Activated CD4-positive, alpha-beta T cell treated with anti-CD3 and anti-CD28 coated beads for 36 hours (primary cell): ENCODE results near the gene SHISA5. TPM values are rescaled to one million over a fixed set of nuclear protein-coding genes. Genes with fewer than 3 reads are reported as not detected.
A peak's percentile ranks its signal among the peaks of the same experiment; 100 is the strongest.

ENCODE experiments used
- ATAC-seq: fragments of 200-7000 bp; cut with Tn5 transposase; one replicate; pipeline ENCODE4 v1.10.0; 2021; ENCODE audit warnings: mild to moderate bottlenecking, moderate library complexity
- CTCF ChIA-PET: fragments of 350-600 bp; sonication (Branson Sonifier 250); formaldehyde crosslinking; loops from one replicate; lab custom pipeline; 2021; ENCODE audit warnings: antibody characterized with exemption; lab: Charles Lee
- POLR2A ChIA-PET: fragments of 350-600 bp; sonication (Branson Sonifier 250); formaldehyde crosslinking; loops from one replicate; lab custom pipeline; 2021; ENCODE audit warnings: antibody characterized with exemption, inconsistent platforms; lab: Charles Lee
- DNase-seq: peaks from one replicate; pipeline ENCODE4 v3.0.0-alpha.2; 2020
- H3K27ac Mint-ChIP-seq: one replicate; pipeline ENCODE4 v1.8.0; 2021; ENCODE audit warnings: mixed read lengths
- H3K27me3 Mint-ChIP-seq: one replicate; pipeline ENCODE4 v1.8.0; 2021; ENCODE audit warnings: mixed read lengths
- H3K36me3 Mint-ChIP-seq: one replicate; pipeline ENCODE4 v1.8.0; 2021; ENCODE audit warnings: low read depth, mixed read lengths
- H3K4me1 Mint-ChIP-seq: one replicate; pipeline ENCODE4 v1.8.0; 2021; ENCODE audit warnings: mixed read lengths
- H3K4me3 Mint-ChIP-seq: one replicate; pipeline ENCODE4 v1.8.0; 2021; ENCODE audit warnings: mild to moderate bottlenecking, moderate library complexity, mixed read lengths
- H3K9me3 Mint-ChIP-seq: one replicate; pipeline ENCODE4 v1.8.0; 2021; ENCODE audit warnings: low read depth, mixed read lengths
- intact Hi-C, 2 experiments: fragments of 100-400 bp; cut with DNase I in 1 of 2; cut with micrococcal nuclease in 1 of 2; formaldehyde crosslinking; loops; one replicate each; pipeline versions ENCODE4 v1.14.2 to v1.15.1; 2022 to 2024; cut with DNase I, micrococcal nuclease
- total RNA-seq, 2 experiments: library from RNA; stranded (reverse); gene quantifications; one replicate each; pipeline ENCODE4 v1.2.3, GENCODE V29; 2021

The SHISA5 gene
- total RNA-seq, 2 experiments from 2014 or later: 52.9 to 68.8 TPM

GRCh38 chr3:48459773-48460516 is 44.0 kb downstream of the SHISA5 start:
- no peak for ATAC-seq
- POLR2A ChIA-PET: no interaction called here
- Mint-ChIP-seq H3K4me1 (no peaks in the 10 kb centered on the region), H3K4me3 (no peak overlapping the region), H3K27me3 (no peaks in the 10 kb centered on the region), H3K27ac (no peak overlapping the region), H3K36me3 (peaks cover 21% of the 10 kb centered on the region), H3K9me3 (no peaks in the 10 kb centered on the region)
- CTCF ChIA-PET: interaction anchor here (0.5 kb wide), 1 partner anchor 371 kb away, joined by 4 read pairs; no protein-coding TSS in a partner anchor
- intact Hi-C loops: loop anchor here in 1 of 2 experiments (1.0 kb wide), 1 partner anchor 8 kb away; no protein-coding TSS in a partner anchor
- no peak for DNase-seq

- Mint-ChIP-seq H3K4me1 (no peaks in the 10 kb centered on the region), H3K4me3 (no peak overlapping the region), H3K36me3 (peaks cover 26% of the 10 kb centered on the region), H3K9me3 (no peaks in the 10 kb centered on the region), H3K27me3 (no peaks in the 10 kb centered on the region), H3K27ac (no peak overlapping the region)
- ChIA-PET CTCF (interaction anchor here (2.3 kb wide), 1 partner anchor 59 kb away, joined by 8 read pairs; no protein-coding TSS in a partner anchor), POLR2A (no interaction called here)
- ATAC-seq (no peak), DNase-seq (no peak)
- intact Hi-C loops: no loop called here
These were observed 44.6 kb downstream of the SHISA5 start for GRCh38 chr3:48459331-48459730.

- Mint-ChIP-seq H3K4me3 (no peak overlapping the region), H3K9me3 (no peaks in the 10 kb centered on the region), H3K27me3 (no peaks in the 10 kb centered on the region), H3K27ac (no peak overlapping the region), H3K36me3 (peaks cover 47% of the 10 kb centered on the region), H3K4me1 (no peaks in the 10 kb centered on the region)
- intact Hi-C loops: no loop called here
- no peak for ATAC-seq
- DNase-seq: no peak
- ChIA-PET POLR2A (no interaction called here), CTCF (interaction anchor here (0.6 to 2.1 kb wide), 4 partner anchors 10 to 146 kb away, joined by 3 to 8 read pairs (median 6); partner anchors contain the start of gene ATRIP)
These were observed 47.5 kb downstream of the SHISA5 start for GRCh38 chr3:48456456-48456855.

- ATAC-seq (no peak), DNase-seq (no peak)
- Mint-ChIP-seq H3K36me3 (peaks cover 42% of the 10 kb centered on the region), H3K4me1 (peaks cover 21% of the 10 kb centered on the region), H3K27ac (no peak overlapping the region), H3K27me3 (no peaks in the 10 kb centered on the region), H3K9me3 (no peaks in the 10 kb centered on the region), H3K4me3 (no peak overlapping the region)
- intact Hi-C loops: no loop called here
- ChIA-PET CTCF (interaction anchor here (1.3 to 1.8 kb wide), 2 partner anchors 15 to 107 kb away, joined by 3 to 10 read pairs; no protein-coding TSS in a partner anchor), POLR2A (no interaction called here)
These were observed 52.7 kb downstream of the SHISA5 start for GRCh38 chr3:48451270-48451669.

GRCh38 chr3:48446425-48447193 is 57.4 kb downstream of the SHISA5 start, which contains the start of gene ATRIP:
Gene ATRIP, plus strand, starts transcription at chr3:48446737. Its CDS starts 109 bp downstream, at chr3:48446846.
- H3K9me3 Mint-ChIP-seq: no peaks in the 10 kb centered on the region
- no peaks in the 10 kb centered on the region for H3K27me3 Mint-ChIP-seq
- peak; percentile 91 for DNase-seq
- intact Hi-C loops: loop anchor here (1.0 to 10.0 kb wide), 11 partner anchors 20 to 270 kb away; partner anchors contain the start of genes SHISA5 (in 2 of the 2), IP6K2 (in 1 of the 2), PFKFB4 (in 1 of the 2) and UQCRC1 (in 1 of the 2)
- H3K36me3 Mint-ChIP-seq: peaks cover 35% of the 10 kb centered on the region
- peaks cover 42% of the 10 kb centered on the region for H3K4me1 Mint-ChIP-seq
- CTCF ChIA-PET: interaction anchor here (0.5 to 5.4 kb wide), 11 partner anchors 10 to 291 kb away, joined by 3 to 67 read pairs (median 3); no protein-coding TSS in a partner anchor
- POLR2A ChIA-PET: interaction anchor here (0.6 to 1.6 kb wide), 4 partner anchors 11 to 475 kb away, joined by 3 to 7 read pairs (median 4); partner anchors contain the start of gene PFKFB4
- H3K4me3 Mint-ChIP-seq: peak within 1 kb of the TSS; percentile 83
- peak; percentile 98 for ATAC-seq
- peak within 1 kb of the TSS; percentile 79 for H3K27ac Mint-ChIP-seq

GRCh38 chr3:48446043-48446424 is 57.9 kb downstream of the SHISA5 start:
- ATAC-seq (no peak), DNase-seq (no peak)
- ChIA-PET POLR2A (interaction anchor here (0.6 to 1.6 kb wide), 4 partner anchors 10 to 475 kb away, joined by 3 to 7 read pairs (median 4); partner anchors contain the start of gene PFKFB4), CTCF (interaction anchor here (0.5 to 5.4 kb wide), 11 partner anchors 10 to 290 kb away, joined by 3 to 67 read pairs (median 3); no protein-coding TSS in a partner anchor)
- intact Hi-C loops: loop anchor here (1.0 to 10.0 kb wide), 11 partner anchors 20 to 271 kb away; partner anchors contain the start of genes SHISA5 (in 2 of the 2), IP6K2 (in 1 of the 2), PFKFB4 (in 1 of the 2) and UQCRC1 (in 1 of the 2)
- H3K4me1 Mint-ChIP-seq: peaks cover 47% of the 10 kb centered on the region
- peak overlapping the region; percentile 79 for H3K27ac Mint-ChIP-seq
- H3K4me3 Mint-ChIP-seq: peak overlapping the region; percentile 83
- peaks cover 36% of the 10 kb centered on the region for H3K36me3 Mint-ChIP-seq
- H3K9me3 Mint-ChIP-seq: no peaks in the 10 kb centered on the region
- no peaks in the 10 kb centered on the region for H3K27me3 Mint-ChIP-seq

- Mint-ChIP-seq H3K27ac (peak overlapping the region; percentile 79), H3K36me3 (peaks cover 39% of the 10 kb centered on the region)
These were observed 58.6 kb downstream of the SHISA5 start for GRCh38 chr3:48445277-48445882.

GRCh38 chr3:48441940-48442339 is 62.0 kb downstream of the SHISA5 start:
- Mint-ChIP-seq H3K36me3 (peaks cover 40% of the 10 kb centered on the region), H3K27ac (peak overlapping the region; percentile 98), H3K27me3 (no peaks in the 10 kb centered on the region), H3K4me3 (peak overlapping the region; percentile 92), H3K4me1 (peaks cover 40% of the 10 kb centered on the region), H3K9me3 (no peaks in the 10 kb centered on the region)
- POLR2A ChIA-PET: no interaction called here
- intact Hi-C loops: loop anchor here (2.0 to 10.0 kb wide), 6 partner anchors 63 to 639 kb away; partner anchors contain the start of genes ARIH2 (in 1 of the 2), CDC25A (in 1 of the 2), DHX30 (in 1 of the 2) and PFKFB4 (in 1 of the 2)
- CTCF ChIA-PET: interaction anchor here (3.0 kb wide), 1 partner anchor 41 kb away, joined by 31 read pairs; no protein-coding TSS in a partner anchor
- no peak for ATAC-seq
- no peak for DNase-seq

More at GRCh38 chr3:48445277-48445882, 58.6 kb downstream of the SHISA5 start:
- POLR2A ChIA-PET: interaction anchor here (0.7 to 1.2 kb wide), 2 partner anchors 111 to 189 kb away, joined by 4 to 6 read pairs; partner anchors contain the start of gene PFKFB4
- no peaks in the 10 kb centered on the region for H3K27me3 Mint-ChIP-seq
- ATAC-seq (no peak), DNase-seq (no peak)
- H3K4me3 Mint-ChIP-seq: peak overlapping the region; percentile 83
- intact Hi-C loops: loop anchor here in 1 of 2 experiments (10.0 kb wide), 1 partner anchor 59 kb away; the partner anchor contains the start of gene SHISA5
- peaks cover 47% of the 10 kb centered on the region for H3K4me1 Mint-ChIP-seq
- H3K9me3 Mint-ChIP-seq: no peaks in the 10 kb centered on the region
- CTCF ChIA-PET: interaction anchor here (0.6 to 5.4 kb wide), 13 partner anchors 9 to 1646 kb away, joined by 3 to 67 read pairs (median 3); no protein-coding TSS in a partner anchor

- CTCF ChIA-PET: interaction anchor here (0.6 to 3.4 kb wide), 5 partner anchors 39 to 208 kb away, joined by 3 to 31 read pairs (median 12); partner anchors contain the start of gene PFKFB4
- intact Hi-C loops: loop anchor here (1.0 to 10.0 kb wide), 14 partner anchors 11 to 638 kb away; partner anchors contain the start of genes ARIH2 (in 1 of the 2), CDC25A (in 1 of the 2), DHX30 (in 1 of the 2) and NME6 (in 1 of the 2)
- Mint-ChIP-seq H3K36me3 (peaks cover 36% of the 10 kb centered on the region), H3K9me3 (no peaks in the 10 kb centered on the region), H3K27me3 (no peaks in the 10 kb centered on the region), H3K4me3 (peak overlapping the region; percentile 92), H3K27ac (peak overlapping the region; percentile 98), H3K4me1 (peaks cover 32% of the 10 kb centered on the region)
- no peak for DNase-seq
- POLR2A ChIA-PET: interaction anchor here (0.6 to 1.0 kb wide), 3 partner anchors 31 to 272 kb away, joined by 4 to 13 read pairs (median 8); no protein-coding TSS in a partner anchor
- ATAC-seq: no peak
These were observed 63.4 kb downstream of the SHISA5 start for GRCh38 chr3:48440590-48440958.
